ENCODE results near the gene KCNIP3.

KCNIP3 gene

DNA sequence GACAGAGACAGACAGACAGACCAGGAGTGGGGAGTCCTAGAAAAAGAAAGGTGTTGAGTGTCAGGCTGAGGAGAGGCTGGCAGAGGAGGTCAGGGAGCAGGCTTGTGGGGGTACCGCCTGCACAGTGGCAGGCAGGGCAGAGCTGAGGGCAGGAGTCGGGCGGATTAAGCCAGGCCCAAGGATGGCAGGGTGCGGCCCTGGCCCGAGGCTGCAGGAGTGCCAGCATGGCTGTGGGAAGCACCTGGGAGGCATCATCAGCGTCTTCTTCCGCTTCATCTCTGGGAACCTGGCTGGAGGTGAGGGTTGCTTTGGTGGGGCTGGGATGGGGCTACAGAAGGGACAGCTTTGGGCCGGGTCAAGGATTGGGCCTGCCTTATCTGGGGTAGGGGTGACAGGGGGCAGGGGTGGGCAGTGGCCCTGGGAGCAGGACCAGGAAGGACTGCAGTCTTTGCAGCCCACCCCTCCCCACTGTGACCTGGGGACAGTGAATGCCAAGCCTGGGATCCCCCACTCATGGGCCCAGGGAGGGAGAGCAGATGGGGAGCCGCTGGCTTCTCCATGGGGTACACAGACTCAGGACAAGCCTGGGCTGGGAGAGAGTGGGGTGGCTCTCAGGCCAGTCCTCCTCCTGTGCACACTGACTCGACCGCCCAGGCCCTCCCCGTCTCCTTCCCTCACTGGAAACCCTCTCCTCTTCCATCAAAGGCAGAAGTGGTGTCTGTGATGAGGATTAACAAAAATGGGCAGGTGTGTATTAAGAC is 20.7 kb downstream of the KCNIP3 start:
- Histone ChIP-seq H3K9me3 (ENCODE audit: severe bottlenecking) (no peaks in the 10 kb centered on the region), H3K27ac (ENCODE audit: poor library complexity, severe bottlenecking) (no peak overlapping the region), H3K36me3 (ENCODE audit: low read depth) (no peaks in the 10 kb centered on the region), H3K4me1 (ENCODE audit: insufficient read depth, poor library complexity, severe bottlenecking) (peaks cover 18% of the 10 kb centered on the region), H3K4me3 (ENCODE audit: severe bottlenecking) (no peak overlapping the region), H3K27me3 (ENCODE audit: insufficient read depth, poor library complexity, severe bottlenecking) (no peaks in the 10 kb centered on the region)
- no peak for TF ChIP-seq CTCF (IDR thresholded peaks at IDR 0.05; ENCODE audit: poor library complexity, severe bottlenecking)
- no peak for DNase-seq (ENCODE audit: low spot score)
- ATAC-seq (ENCODE audit: low read depth), result no peak

DNA sequence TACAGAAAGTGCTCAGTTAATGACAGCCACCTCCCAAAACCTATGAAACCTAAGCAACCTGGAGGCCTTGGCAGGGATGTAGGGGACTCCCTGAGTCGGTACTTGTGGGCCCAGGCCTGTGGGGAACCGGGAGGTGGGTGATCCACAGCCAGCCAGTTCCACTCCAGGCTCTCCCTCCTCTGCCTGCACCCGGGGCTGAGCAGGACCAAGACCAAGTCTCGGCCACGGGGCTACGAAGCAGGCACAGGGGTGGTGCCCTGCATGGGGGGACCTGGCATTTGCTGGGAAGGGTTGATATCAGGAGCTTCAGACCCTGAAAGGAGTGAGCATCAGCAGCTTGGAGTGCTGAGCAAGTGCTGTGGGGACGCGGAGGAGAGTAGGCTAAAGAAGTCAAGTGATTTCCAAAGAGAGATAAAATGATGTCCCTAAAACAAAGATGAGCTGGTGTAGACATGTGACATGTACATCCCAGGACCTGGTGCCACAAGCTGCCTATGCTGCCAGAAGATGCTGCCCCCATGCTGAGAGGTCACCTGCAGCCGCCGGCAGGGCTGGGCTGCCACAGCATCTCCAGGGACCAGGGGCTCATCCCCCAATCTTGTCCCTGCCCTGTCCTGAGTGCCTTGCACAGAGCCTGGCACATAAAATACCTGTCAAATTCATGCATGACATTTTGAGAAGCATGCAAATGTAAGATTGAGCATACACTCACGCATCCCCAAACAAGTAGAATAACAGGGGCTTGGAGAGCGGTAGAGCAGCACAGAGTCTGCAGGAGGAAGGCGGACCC is 21.5 kb downstream of the KCNIP3 start:
- no peak for TF ChIP-seq CTCF (IDR thresholded peaks at IDR 0.05; ENCODE audit: poor library complexity, severe bottlenecking)
- Histone ChIP-seq H3K4me1 (ENCODE audit: insufficient read depth, poor library complexity, severe bottlenecking) (peaks cover 18% of the 10 kb centered on the region), H3K27me3 (ENCODE audit: insufficient read depth, poor library complexity, severe bottlenecking) (no peaks in the 10 kb centered on the region), H3K36me3 (ENCODE audit: low read depth) (no peaks in the 10 kb centered on the region), H3K27ac (ENCODE audit: poor library complexity, severe bottlenecking) (no peak overlapping the region), H3K4me3 (ENCODE audit: severe bottlenecking) (no peak overlapping the region), H3K9me3 (ENCODE audit: severe bottlenecking) (no peaks in the 10 kb centered on the region)
- ATAC-seq (ENCODE audit: low read depth), result no peak
- DNase-seq (ENCODE audit: low spot score), result no peak

- H3K9me3 ChIP-seq (ENCODE audit: severe bottlenecking), result no peaks in the 10 kb centered on the region
- ATAC-seq (ENCODE audit: low read depth) (no peak), DNase-seq (ENCODE audit: low spot score) (no peak)
- H3K27ac ChIP-seq (ENCODE audit: poor library complexity, severe bottlenecking), result no peak overlapping the region
- no peak overlapping the region for H3K4me3 ChIP-seq (ENCODE audit: severe bottlenecking)
- no peak for TF ChIP-seq CTCF (IDR thresholded peaks at IDR 0.05; ENCODE audit: poor library complexity, severe bottlenecking)
- peaks cover 18% of the 10 kb centered on the region for H3K4me1 ChIP-seq (ENCODE audit: insufficient read depth, poor library complexity, severe bottlenecking)
- no peaks in the 10 kb centered on the region for H3K27me3 ChIP-seq (ENCODE audit: insufficient read depth, poor library complexity, severe bottlenecking)
- no peaks in the 10 kb centered on the region for H3K36me3 ChIP-seq (ENCODE audit: low read depth)
Measured at GRCh38 chr2:95319481-95320343, 22.6 kb downstream of the KCNIP3 start.

- ATAC-seq (ENCODE audit: low read depth) (no peak), DNase-seq (ENCODE audit: low spot score) (no peak)
- no peak overlapping the region for H3K4me3 ChIP-seq (ENCODE audit: severe bottlenecking)
- TF ChIP-seq CTCF (IDR thresholded peaks at IDR 0.05; ENCODE audit: poor library complexity, severe bottlenecking), result no peak
- H3K36me3 ChIP-seq (ENCODE audit: low read depth), result no peaks in the 10 kb centered on the region
- H3K4me1 ChIP-seq (ENCODE audit: insufficient read depth, poor library complexity, severe bottlenecking), result peaks cover 16% of the 10 kb centered on the region
- no peaks in the 10 kb centered on the region for H3K9me3 ChIP-seq (ENCODE audit: severe bottlenecking)
- H3K27ac ChIP-seq (ENCODE audit: poor library complexity, severe bottlenecking), result no peak overlapping the region
- H3K27me3 ChIP-seq (ENCODE audit: insufficient read depth, poor library complexity, severe bottlenecking), result no peaks in the 10 kb centered on the region
Measured at GRCh38 chr2:95320344-95320712, 23.2 kb downstream of the KCNIP3 start.
